H1 (cell line): Measurements from ENCODE around the gene ENTR1. TPM values are rescaled to one million over a fixed set of nuclear protein-coding genes. Genes with fewer than 3 reads are reported as not detected.
A peak's percentile ranks its signal among the peaks of the same experiment; 100 is the strongest.

Experiments used
- CTCF ChIA-PET: fragments of 300-600 bp; sonication (Branson Sonifier 250); formaldehyde crosslinking; loops from one replicate; lab custom pipeline; 2021; ENCODE audit not compliant: partially characterized antibody; lab: Charles Lee
- POLR2A ChIA-PET: fragments of 300-600 bp; sonication (Branson Sonifier 250); formaldehyde crosslinking; loops from one replicate; lab custom pipeline; 2021; ENCODE audit warnings: inconsistent platforms; ENCODE audit not compliant: partially characterized antibody; lab: Charles Lee
- DNase-seq, 2 experiments: peaks; one replicate each; pipeline versions ENCODE4 v3.0.0 to v3.0.0-alpha.2; 2010 to 2022; ENCODE audit warnings: low spot score in 2 of 2, low read depth in 1 of 2, mixed read lengths in 1 of 2
- FAIRE-seq: peaks from 2 replicates; lab custom pipeline; 2011; peaks lifted over from hg19 to GRCh38; lab: Jason Lieb, UNC
- H2AFZ ChIP-seq: 2 replicates; pipeline ENCODE4 v1.8.1; 2012; ENCODE audit warnings: low read length, inconsistent platforms
- H2AK5ac ChIP-seq: 2 replicates; pipeline ENCODE4 v1.6.1; 2013; ENCODE audit warnings: low read depth, low read length
- H2BK120ac ChIP-seq: replicated peaks from 2 replicates; pipeline ENCODE3; 2013; ENCODE audit warnings: low read depth, low read length, inconsistent platforms
- H2BK12ac ChIP-seq: 2 replicates; pipeline ENCODE4 v1.6.1; 2013; ENCODE audit warnings: low read depth, low read length
- H2BK15ac ChIP-seq: 2 replicates; pipeline ENCODE4 v1.6.1; 2013; ENCODE audit warnings: low read length
- H2BK20ac ChIP-seq: 2 replicates; pipeline ENCODE4 v1.6.1; 2013; ENCODE audit warnings: low read length
- H2BK5ac ChIP-seq: 2 replicates; pipeline ENCODE4 v1.6.1; 2013; ENCODE audit warnings: low read depth, low read length
- H3K14ac ChIP-seq: 2 replicates; pipeline ENCODE4 v1.6.1; 2013; ENCODE audit warnings: inconsistent platforms; ENCODE audit not compliant: insufficient read length
- H3K18ac ChIP-seq: 2 replicates; pipeline ENCODE4 v1.6.1; 2013; ENCODE audit warnings: low read length; ENCODE audit errors: extremely low read depth
- H3K23ac ChIP-seq: 2 replicates; pipeline ENCODE4 v1.6.1; 2013; ENCODE audit warnings: inconsistent platforms; ENCODE audit not compliant: insufficient read length
- H3K23me2 ChIP-seq: 2 replicates; pipeline ENCODE4 v1.6.1; 2013; ENCODE audit warnings: low read depth, low read length
- H3K27ac ChIP-seq: 2 replicates; pipeline ENCODE4 v1.6.1; 2011; ENCODE audit warnings: low read depth, low read length, inconsistent platforms
- H3K27me3 ChIP-seq, 4 experiments: replicated peaks in 1 of 4; 1 replicate in 1 of 4; 2 replicates in 3 of 4; pipeline versions ENCODE4 v1.6.1 to v1.8.1; 2011 to 2013; ENCODE audit warnings: low read length in 3 of 4, mild to moderate bottlenecking in 3 of 4, inconsistent platforms in 2 of 4, mixed read lengths in 2 of 4, moderate library complexity in 1 of 4; ENCODE audit not compliant: control insufficient read depth in 3 of 4, insufficient read depth in 3 of 4; ENCODE audit errors: extremely low read depth in 1 of 4
- H3K36me3 ChIP-seq, 4 experiments: 2 replicates each; pipeline versions ENCODE4 v1.6.1 to v1.8.1; 2011 to 2013; ENCODE audit warnings: mild to moderate bottlenecking in 4 of 4, low read length in 3 of 4, moderate library complexity in 2 of 4, control low read depth in 1 of 4, inconsistent platforms in 1 of 4; ENCODE audit not compliant: insufficient read depth in 4 of 4, control insufficient read depth in 2 of 4
- H3K4ac ChIP-seq: replicated peaks from 2 replicates; pipeline ENCODE3; 2013; ENCODE audit warnings: low read length, low read depth, mixed read lengths, inconsistent platforms; ENCODE audit not compliant: insufficient read length
- H3K4me1 ChIP-seq, 4 experiments: replicated peaks in 1 of 4; 1 replicate in 1 of 4; 2 replicates in 3 of 4; pipeline versions ENCODE4 v1.6.1 to v1.8.1; 2011 to 2013; ENCODE audit warnings: low read length in 3 of 4, inconsistent platforms in 2 of 4, mixed read lengths in 1 of 4; ENCODE audit not compliant: insufficient read depth in 4 of 4, control insufficient read depth in 3 of 4
- H3K4me2 ChIP-seq, 2 experiments: 2 replicates each; pipeline versions ENCODE4 v1.6.1 to v1.8.1; 2011 to 2013; ENCODE audit warnings: low read depth in 2 of 2, low read length in 2 of 2, control low read depth in 1 of 2, inconsistent platforms in 1 of 2, mild to moderate bottlenecking in 1 of 2; ENCODE audit not compliant: insufficient read depth in 1 of 2
- H3K4me3 ChIP-seq, 4 experiments: fragments of 200-600, 300-600 bp in 1 of 4; sonication (generic), shearing (Covaris generic), sonication (Bioruptor Twin) in 1 of 4; 2 replicates each; pipeline versions ENCODE4 v1.5.1 to v1.8.1; 2011 to 2016; ENCODE audit warnings: low read length in 4 of 4, low read depth in 3 of 4, control low read depth in 2 of 4, inconsistent platforms in 2 of 4, mild to moderate bottlenecking in 2 of 4, mixed read lengths in 1 of 4, moderate library complexity in 1 of 4; ENCODE audit not compliant: insufficient read depth in 2 of 4; ENCODE audit errors: extremely low read depth in 1 of 4
- H3K56ac ChIP-seq: replicated peaks from 2 replicates; pipeline ENCODE3; 2013; ENCODE audit warnings: low read depth, mild to moderate bottlenecking, mixed read lengths, low read length, inconsistent platforms; ENCODE audit not compliant: insufficient read length
- H3K79me1 ChIP-seq: 2 replicates; pipeline ENCODE4 v1.6.1; 2013; ENCODE audit warnings: low read depth, low read length, control low read depth
- H3K79me2 ChIP-seq, 2 experiments: 2 replicates each; pipeline versions ENCODE4 v1.6.1 to v1.8.1; 2012 to 2013; ENCODE audit warnings: low read length in 2 of 2, mild to moderate bottlenecking in 2 of 2, inconsistent platforms in 1 of 2; ENCODE audit not compliant: insufficient read depth in 2 of 2, control insufficient read depth in 1 of 2
- H3K9ac ChIP-seq, 4 experiments: replicated peaks in 1 of 4; 1 replicate in 1 of 4; 2 replicates in 3 of 4; pipeline versions ENCODE4 v1.6.1 to v1.8.1; 2011 to 2013; ENCODE audit warnings: low read depth in 3 of 4, low read length in 3 of 4, control low read depth in 2 of 4, mild to moderate bottlenecking in 2 of 4, moderate library complexity in 2 of 4, inconsistent platforms in 1 of 4; ENCODE audit errors: extremely low read depth in 1 of 4
- H3K9me3 ChIP-seq, 2 experiments: 2 replicates each; pipeline versions ENCODE4 v1.6.1 to v1.8.1; 2012 to 2013; ENCODE audit warnings: mild to moderate bottlenecking in 2 of 2, moderate library complexity in 2 of 2, control low read depth in 1 of 2, inconsistent platforms in 1 of 2, low read depth in 1 of 2, low read length in 1 of 2, mixed read lengths in 1 of 2; ENCODE audit not compliant: insufficient read depth in 2 of 2
- H4K20me1 ChIP-seq, 2 experiments: replicated peaks in 1 of 2; 2 replicates each; pipeline versions ENCODE3 to v1.8.1; 2011 to 2013; ENCODE audit warnings: inconsistent platforms in 2 of 2, low read length in 2 of 2, mild to moderate bottlenecking in 1 of 2; ENCODE audit not compliant: insufficient read depth in 2 of 2, control insufficient read depth in 1 of 2
- H4K5ac ChIP-seq: 2 replicates; pipeline ENCODE4 v1.6.1; 2013; ENCODE audit warnings: low read length, low read depth, mixed read lengths, inconsistent platforms; ENCODE audit not compliant: insufficient read length
- H4K8ac ChIP-seq: 2 replicates; pipeline ENCODE4 v1.8.0; 2013; ENCODE audit warnings: mild to moderate bottlenecking, moderate library complexity, low read length, inconsistent platforms; ENCODE audit not compliant: insufficient read depth; ENCODE audit errors: extremely low read depth
- H4K91ac ChIP-seq: replicated peaks from 2 replicates; pipeline ENCODE3; 2013; ENCODE audit warnings: low read length, mixed read lengths, inconsistent platforms; ENCODE audit not compliant: insufficient read length
- CEBPB ChIP-seq: IDR thresholded peaks from 2 replicates; pipeline ENCODE4 v1.6.1; 2012; ENCODE audit warnings: low read depth, low read length
- RAD21 ChIP-seq, 2 experiments: IDR thresholded peaks in 1 of 2; conservative IDR thresholded peaks in 1 of 2; 2 replicates each; pipeline ENCODE4 v1.6.1; 2011; ENCODE audit warnings: low read depth in 2 of 2, low read length in 2 of 2, improper control_type of control experiment in 1 of 2, inconsistent platforms in 1 of 2, mild to moderate bottlenecking in 1 of 2, moderate library complexity in 1 of 2
- WGBS, 2 experiments: shearing (Covaris generic) in 1 of 2; methylation state at CpG; one replicate each; pipeline versions ENCODE4 v1.1.6 to v1.1.7; 2013 to 2015; ENCODE audit warnings: low lambda C conversion rate in 2 of 2, mixed read lengths in 2 of 2, inconsistent platforms in 1 of 2, low coverage in 1 of 2, missing lambda C conversion rate in 1 of 2; ENCODE audit not compliant: insufficient replicate concordance in 2 of 2, insufficient coverage in 1 of 2, insufficient read length in 1 of 2; ENCODE audit errors: extremely low coverage in 1 of 2, missing lambda C conversion rate in 1 of 2; 5-methylcytosine and 5-hydroxymethylcytosine counted together
- polyA plus RNA-seq, 7 experiments: library from polyadenylated mRNA; depleted of rRNA in 3 of 7; stranded (reverse) in 5 of 7; unstranded in 2 of 7; fragments of >200 nt in 5 of 7; fragments of 200-250 nt in 2 of 7; gene quantifications; 1 replicate in 5 of 7; 2 replicates in 1 of 7; 4 replicates in 1 of 7; pipeline versions ENCODE4 v1.2.1 to v1.2.3, GENCODE V29; 2011 to 2013; ENCODE audit warnings: missing spikeins in 2 of 7, mixed read lengths in 2 of 7
- total RNA-seq: library from RNA; stranded (reverse); fragmentation: NEBNext Ultra II Directional; extraction: Animal tissue kit (Norgen Biotek cat#: 25700); gene quantifications from 2 replicates; pipeline ENCODE4 v1.2.1, GENCODE V29; 2021
- TF ChIP-seq, protein P1 (sequence below): IDR thresholded peaks from 2 replicates; pipeline ENCODE4 v1.6.1; 2012; ENCODE audit warnings: inconsistent platforms

Gene ENTR1
- total and polyA plus RNA-seq, 2 of the 8 experiments (the other 6 are each of a cell fraction or from before 2014, with no cell fraction given): 65.2 to 102 TPM

GRCh38 chr9:136372561-136373299, 37.7 kb downstream of the ENTR1 start:
- Histone ChIP-seq H2BK15ac (no peak overlapping the region), H3K9ac (no peak overlapping the region), H3K4me2 (no peak overlapping the region), H2AFZ (no peak overlapping the region), H2AK5ac (no peak overlapping the region), H3K9me3 (no peaks in the 10 kb centered on the region), H2BK5ac (no peak overlapping the region), H3K4me1 (no peaks in the 10 kb centered on the region), H4K8ac (peak overlapping the region; percentile 57; the same call in 1 of the 2 replicates), H3K27ac (no peak overlapping the region; the same call in 1 of the 2 replicates), H3K36me3 (peaks cover 0 to 4% (median 0%) of the 10 kb centered on the region in 4 experiments; a peak in 4 of 8 replicates), H2BK12ac (no peak overlapping the region), H3K79me1 (no peaks in the 10 kb centered on the region), H4K91ac (no peak overlapping the region), H3K56ac (peak overlapping the region; percentile 23), H3K79me2 (no peaks in the 10 kb centered on the region), H3K27me3 (no peaks in the 10 kb centered on the region), H3K18ac (no peak overlapping the region), H3K23ac (no peak overlapping the region), H2BK120ac (no peak overlapping the region), H4K20me1 (peaks cover 5 to 7% of the 10 kb centered on the region in 2 experiments), H3K4me3 (no peak overlapping the region), H3K14ac (no peak overlapping the region), H4K5ac (no peak overlapping the region), H2BK20ac (no peak overlapping the region), H3K4ac (no peak overlapping the region), H3K23me2 (no peaks in the 10 kb centered on the region)
- DNase-seq (no peak), FAIRE-seq (no peak)
- TF ChIP-seq, protein P1, sequence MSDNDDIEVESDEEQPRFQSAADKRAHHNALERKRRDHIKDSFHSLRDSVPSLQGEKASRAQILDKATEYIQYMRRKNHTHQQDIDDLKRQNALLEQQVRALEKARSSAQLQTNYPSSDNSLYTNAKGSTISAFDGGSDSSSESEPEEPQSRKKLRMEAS: no peak
- TF ChIP-seq RAD21 (IDR thresholded peaks at IDR 0.05 in 1 of 2, conservative IDR thresholded peaks at IDR 0.05 in 1 of 2; ENCODE audit: low read depth in 2 of 2, low read length in 2 of 2) (0 out of 4 replicates have a peak, but pooled peaks of 1 of the 2 experiments have one; percentile 1), CEBPB (peak; percentile 74)
- ChIA-PET POLR2A (interaction anchor here (0.9 to 7.2 kb wide), 12 partner anchors 6 to 66 kb away, joined by 3 to 43 read pairs (median 8); partner anchors contain the start of gene DNLZ), CTCF (interaction anchor here (0.7 to 3.0 kb wide), 4 partner anchors 10 to 60 kb away, joined by 3 to 19 read pairs (median 10); partner anchors contain the start of gene DNLZ)
- 82% methylated on average over 13 of the region's 21 CpGs; no CpG with 5 or more reads in 1 of the 2 experiments for WGBS, 2 experiments
